Duodenal mucosa (tissue), 2 donors: ENCODE data around the gene FXYD4.

Experiments used
- H3K27ac ChIP-seq: one replicate; pipeline ENCODE4 v1.7.0; 2013; ENCODE audit warnings: low read depth, low read length
- H3K27me3 ChIP-seq, 2 donors: one replicate each; pipeline ENCODE4 v1.7.0; 2013; ENCODE audit warnings: low read length in 2 of 2, control low read depth in 1 of 2; ENCODE audit not compliant: insufficient read depth in 2 of 2, control insufficient read depth in 1 of 2
- H3K36me3 ChIP-seq, 2 donors: one replicate each; pipeline ENCODE4 v1.7.0; 2013; ENCODE audit warnings: low read length in 2 of 2, control low read depth in 1 of 2; ENCODE audit not compliant: insufficient read depth in 2 of 2, control insufficient read depth in 1 of 2
- H3K4me1 ChIP-seq, 2 donors: one replicate each; pipeline ENCODE4 v1.7.0; 2013; ENCODE audit warnings: low read length in 2 of 2, control low read depth in 1 of 2; ENCODE audit not compliant: insufficient read depth in 2 of 2, control insufficient read depth in 1 of 2
- H3K4me3 ChIP-seq, 2 donors: one replicate each; pipeline ENCODE4 v1.7.0; 2013; ENCODE audit warnings: low read length in 2 of 2, low read depth in 1 of 2
- H3K9ac ChIP-seq, 2 donors: one replicate each; pipeline ENCODE4 v1.7.0; 2013; ENCODE audit warnings: low read length in 2 of 2, low read depth in 1 of 2
- H3K9me3 ChIP-seq, 2 donors: one replicate each; pipeline ENCODE4 v1.7.0; 2013; ENCODE audit warnings: low read length in 2 of 2, control low read depth in 1 of 2; ENCODE audit not compliant: control insufficient read depth in 1 of 2

The FXYD4 gene

GRCh38 chr10:43370671-43371215 is 693 bp upstream of the FXYD4 start:
- no peaks in the 10 kb centered on the region for H3K9me3 ChIP-seq
- H3K4me3 ChIP-seq: no peak overlapping the region
- H3K27ac ChIP-seq: no peak overlapping the region
- no peaks in the 10 kb centered on the region for H3K27me3 ChIP-seq
- no peaks in the 10 kb centered on the region for H3K4me1 ChIP-seq
- no peaks in the 10 kb centered on the region for H3K36me3 ChIP-seq
- no peak overlapping the region for H3K9ac ChIP-seq

GRCh38 chr10:43372765-43373361 is 1.4 kb downstream of the FXYD4 start:
- no peak overlapping the region for H3K27ac ChIP-seq
- no peak overlapping the region for H3K4me3 ChIP-seq
- no peaks in the 10 kb centered on the region for H3K4me1 ChIP-seq
- no peaks in the 10 kb centered on the region for H3K9me3 ChIP-seq
- H3K27me3 ChIP-seq: no peaks in the 10 kb centered on the region
- H3K9ac ChIP-seq: no peak overlapping the region
- no peaks in the 10 kb centered on the region for H3K36me3 ChIP-seq

DNA sequence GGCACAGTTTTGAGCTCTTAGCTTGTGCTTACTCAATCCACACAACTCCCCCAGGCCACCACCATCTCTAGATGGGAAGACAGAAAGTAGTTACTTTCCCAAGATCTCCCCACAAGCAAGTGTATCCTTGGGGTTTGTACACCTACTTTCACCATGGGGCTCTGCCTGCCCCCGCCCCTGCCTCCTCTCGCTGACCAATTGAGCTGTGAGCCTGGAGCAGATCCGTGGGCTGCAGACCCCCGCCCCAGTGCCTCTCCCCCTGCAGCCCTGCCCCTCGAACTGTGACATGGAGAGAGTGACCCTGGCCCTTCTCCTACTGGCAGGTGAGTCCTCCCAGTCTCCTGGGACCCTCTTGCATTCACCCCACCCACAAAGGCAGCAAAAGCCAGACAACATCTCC is 2.0 kb downstream of the FXYD4 start:
- Histone ChIP-seq H3K27ac (no peak overlapping the region), H3K27me3 (no peaks in the 10 kb centered on the region), H3K4me1 (no peaks in the 10 kb centered on the region), H3K9ac (no peak overlapping the region), H3K36me3 (no peaks in the 10 kb centered on the region), H3K9me3 (no peaks in the 10 kb centered on the region), H3K4me3 (no peak overlapping the region)

GRCh38 chr10:43374194-43374593 is 2.8 kb downstream of the FXYD4 start:
- Histone ChIP-seq H3K9ac (no peak overlapping the region), H3K4me3 (no peak overlapping the region), H3K9me3 (no peaks in the 10 kb centered on the region), H3K27me3 (no peaks in the 10 kb centered on the region), H3K36me3 (no peaks in the 10 kb centered on the region), H3K27ac (no peak overlapping the region), H3K4me1 (no peaks in the 10 kb centered on the region)

DNA sequence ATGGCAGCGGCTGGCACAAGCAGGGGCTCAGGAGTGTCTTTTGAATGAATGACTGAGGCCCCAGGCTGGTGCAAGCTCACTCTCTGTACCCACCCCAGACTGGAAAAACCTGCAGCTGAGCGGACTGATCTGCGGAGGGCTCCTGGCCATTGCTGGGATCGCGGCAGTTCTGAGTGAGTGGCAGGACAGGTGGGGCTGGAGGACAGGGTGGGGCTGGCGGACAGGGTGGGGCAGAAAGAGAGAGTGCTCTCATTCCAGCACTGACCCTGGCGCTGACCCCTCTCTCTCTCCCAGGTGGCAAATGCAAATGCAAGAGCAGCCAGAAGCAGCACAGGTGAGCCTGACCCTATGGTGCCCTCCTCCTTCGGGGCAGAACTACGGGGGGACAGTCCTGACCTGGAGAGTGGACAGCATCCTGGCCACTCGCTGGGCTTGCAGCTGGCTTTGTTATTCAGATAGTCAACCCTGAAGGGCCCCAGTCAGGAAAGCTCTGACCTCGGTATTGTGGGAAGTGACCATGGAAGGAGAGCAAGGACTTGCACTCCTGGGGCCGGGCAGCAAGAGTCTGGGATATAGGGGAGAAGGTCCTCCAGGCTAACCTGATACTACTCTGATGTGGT is 4.1 kb downstream of the FXYD4 start:
- Histone ChIP-seq H3K4me3 (no peak overlapping the region), H3K36me3 (no peaks in the 10 kb centered on the region), H3K4me1 (no peaks in the 10 kb centered on the region), H3K27ac (no peak overlapping the region), H3K27me3 (no peaks in the 10 kb centered on the region), H3K9ac (no peak overlapping the region), H3K9me3 (no peaks in the 10 kb centered on the region)

- H3K4me1 ChIP-seq: no peaks in the 10 kb centered on the region
- H3K36me3 ChIP-seq: no peaks in the 10 kb centered on the region
- no peaks in the 10 kb centered on the region for H3K27me3 ChIP-seq
- H3K9me3 ChIP-seq: no peaks in the 10 kb centered on the region
- H3K4me3 ChIP-seq: no peak overlapping the region
- no peak overlapping the region for H3K9ac ChIP-seq
- no peak overlapping the region for H3K27ac ChIP-seq
Observed at GRCh38 chr10:43376046-43376635, 4.7 kb downstream of the FXYD4 start.

DNA sequence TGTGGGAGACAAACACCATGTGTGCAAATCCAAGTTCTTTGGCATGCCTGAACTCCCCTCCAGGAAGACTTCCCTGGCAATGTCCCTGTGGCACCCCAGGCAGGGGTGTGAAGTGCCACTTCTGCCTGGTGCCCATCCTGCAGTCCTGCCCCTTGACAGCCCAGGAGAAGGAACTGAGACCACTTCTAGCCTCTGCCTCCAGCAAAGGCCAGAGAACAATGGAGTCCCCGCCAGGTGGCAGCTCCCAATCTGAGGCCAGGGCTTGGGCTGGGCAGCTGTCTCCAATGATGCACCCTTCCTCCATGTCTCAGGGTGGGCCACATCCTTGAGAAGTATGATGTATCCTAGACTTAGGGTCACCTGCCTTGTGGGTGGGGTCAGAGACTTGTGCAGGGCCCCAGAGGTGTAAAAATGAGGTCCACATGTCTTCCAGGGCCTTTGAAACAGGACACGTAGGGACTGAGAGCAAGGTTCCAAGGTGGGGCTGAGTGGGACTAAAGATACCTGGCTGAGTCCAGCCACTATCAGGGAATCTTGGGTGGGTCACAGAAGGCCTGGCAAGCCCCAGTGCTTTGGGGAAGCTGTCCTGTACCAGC is 5.5 kb downstream of the FXYD4 start:
- no peak overlapping the region for H3K9ac ChIP-seq
- no peak overlapping the region for H3K27ac ChIP-seq
- H3K27me3 ChIP-seq: no peaks in the 10 kb centered on the region
- no peaks in the 10 kb centered on the region for H3K9me3 ChIP-seq
- H3K4me1 ChIP-seq: no peaks in the 10 kb centered on the region
- no peak overlapping the region for H3K4me3 ChIP-seq
- H3K36me3 ChIP-seq: no peaks in the 10 kb centered on the region

DNA sequence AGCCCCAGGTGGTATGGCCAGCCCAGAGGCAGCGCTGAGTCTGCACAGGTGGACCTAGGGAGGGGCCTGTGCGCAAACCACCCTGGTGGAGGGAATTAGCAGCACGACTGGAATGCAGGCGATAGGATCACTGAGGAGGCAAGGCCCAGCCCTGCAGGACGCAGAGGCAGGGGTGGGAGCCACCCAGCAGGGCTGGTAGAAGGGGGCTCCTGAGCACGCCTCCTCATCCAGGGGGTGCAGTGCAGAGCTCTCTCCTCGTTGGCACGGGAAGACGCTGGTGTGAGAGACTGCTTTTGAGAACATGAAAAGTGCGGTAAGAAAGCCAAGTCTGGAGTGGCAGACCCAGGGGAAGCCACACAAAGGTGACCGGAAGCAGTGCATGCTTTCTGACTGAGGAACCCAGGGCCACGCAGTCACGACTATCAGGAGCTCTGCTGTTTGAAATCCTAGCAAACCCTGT is 6.0 kb downstream of the FXYD4 start:
- no peaks in the 10 kb centered on the region for H3K27me3 ChIP-seq
- no peaks in the 10 kb centered on the region for H3K4me1 ChIP-seq
- no peaks in the 10 kb centered on the region for H3K9me3 ChIP-seq
- H3K36me3 ChIP-seq: no peaks in the 10 kb centered on the region
- no peak overlapping the region for H3K9ac ChIP-seq
- no peak overlapping the region for H3K27ac ChIP-seq
- no peak overlapping the region for H3K4me3 ChIP-seq

- peaks cover 0 to 3% of the 10 kb centered on the region in 2 donors for H3K36me3 ChIP-seq
- H3K27ac ChIP-seq: no peak overlapping the region
- H3K9ac ChIP-seq: no peak overlapping the region
- H3K9me3 ChIP-seq: no peaks in the 10 kb centered on the region
- no peak overlapping the region for H3K4me3 ChIP-seq
- H3K4me1 ChIP-seq: no peaks in the 10 kb centered on the region
- no peaks in the 10 kb centered on the region for H3K27me3 ChIP-seq
Observed at GRCh38 chr10:43380610-43381222, 9.3 kb downstream of the FXYD4 start.
